ENCODE data around the gene TAS1R2. TPM values are rescaled to one million over a fixed set of nuclear protein-coding genes. Genes with fewer than 3 reads are reported as not detected.

TAS1R2 gene
- not detected in 2 replicates for polyA plus RNA-seq (2011; rRNA removed)
- polyA plus RNA-seq (2012; cell fraction: cytosol; rRNA removed): not detected in 2 replicates
- polyA plus RNA-seq (2012; cell fraction: nucleus; rRNA removed): not detected in 2 replicates
- not detected in 3 replicates for polyA plus RNA-seq (2017; fragmentation: RNase III; extraction: RNeasy Plus Mini Kit Qiagen cat#74134 plus additional on column Dnase treatment)
- polyA minus RNA-seq (2011; rRNA and poly(A)+ RNA removed): not detected in 2 replicates

DNA sequence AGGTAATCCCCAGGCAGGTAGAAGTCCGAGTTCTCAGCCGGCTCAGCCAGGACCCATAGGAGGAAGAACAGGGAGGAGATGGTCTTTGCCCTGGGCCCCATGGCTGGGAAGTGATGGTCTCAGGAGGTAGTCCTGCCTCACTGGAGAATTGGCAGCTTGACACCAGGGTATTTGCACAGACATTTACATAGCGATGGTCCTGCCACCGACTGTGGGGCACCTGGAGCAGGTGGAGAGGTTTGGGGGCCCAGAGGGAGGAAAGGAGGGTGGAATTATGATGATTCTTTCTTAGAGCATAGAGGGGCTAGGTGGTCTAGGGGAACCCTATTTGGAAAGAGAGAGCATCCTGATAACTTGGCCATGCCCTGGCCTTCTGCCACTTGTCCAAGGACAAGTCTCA lies at the start of gene TAS1R2:
TSS of gene TAS1R2 (minus strand) at position 101 of the 400 bp plus-strand sequence. CDS start at position 101, 0 bp downstream.
- whole genome bisulfite sequencing (ENCODE audit: missing lambda C conversion rate): 10% methylated on average over 4 of the region's 4 CpGs
- FAIRE-seq (no peak), ATAC-seq (no peak), DNase-seq (ENCODE audit: low read depth in 1 of 2, low spot score in 1 of 2) (no peak)
- TF ChIP-seq BHLHE40 (IDR thresholded peaks at IDR 0.05; ENCODE audit: low read depth, low read length): no peak
- no peak for TF ChIP-seq POLR2A (IDR thresholded peaks at IDR 0.05; ENCODE audit: low read length)
- no peak for TF ChIP-seq JUN (IDR thresholded peaks at IDR 0.05)
- no peak for TF ChIP-seq GATA3 (IDR thresholded peaks at IDR 0.05; ENCODE audit: borderline replicate concordance)
- TF ChIP-seq, protein P1, sequence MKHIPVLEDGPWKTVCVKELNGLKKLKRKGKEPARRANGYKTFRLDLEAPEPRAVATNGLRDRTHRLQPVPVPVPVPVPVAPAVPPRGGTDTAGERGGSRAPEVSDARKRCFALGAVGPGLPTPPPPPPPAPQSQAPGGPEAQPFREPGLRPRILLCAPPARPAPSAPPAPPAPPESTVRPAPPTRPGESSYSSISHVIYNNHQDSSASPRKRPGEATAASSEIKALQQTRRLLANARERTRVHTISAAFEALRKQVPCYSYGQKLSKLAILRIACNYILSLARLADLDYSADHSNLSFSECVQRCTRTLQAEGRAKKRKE (CRISPR knock-in tag; IDR thresholded peaks at IDR 0.05; ENCODE audit: low read depth): no peak
- TF ChIP-seq, protein P2, sequence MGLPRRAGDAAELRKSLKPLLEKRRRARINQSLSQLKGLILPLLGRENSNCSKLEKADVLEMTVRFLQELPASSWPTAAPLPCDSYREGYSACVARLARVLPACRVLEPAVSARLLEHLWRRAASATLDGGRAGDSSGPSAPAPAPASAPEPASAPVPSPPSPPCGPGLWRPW (IDR thresholded peaks at IDR 0.05): no peak
- TF ChIP-seq JUNB (IDR thresholded peaks at IDR 0.05): no peak
- no peak for TF ChIP-seq ZSCAN20 (CRISPR knock-in tag; IDR thresholded peaks at IDR 0.05)
- TF ChIP-seq NPAS2 (CRISPR knock-in tag; IDR thresholded peaks at IDR 0.05; ENCODE audit: borderline replicate concordance): no peak
- no peak for TF ChIP-seq RAD21 (conservative IDR thresholded peaks at IDR 0.05 in 1 of 2, IDR thresholded peaks at IDR 0.05 in 1 of 2)
- TF ChIP-seq, protein P3, sequence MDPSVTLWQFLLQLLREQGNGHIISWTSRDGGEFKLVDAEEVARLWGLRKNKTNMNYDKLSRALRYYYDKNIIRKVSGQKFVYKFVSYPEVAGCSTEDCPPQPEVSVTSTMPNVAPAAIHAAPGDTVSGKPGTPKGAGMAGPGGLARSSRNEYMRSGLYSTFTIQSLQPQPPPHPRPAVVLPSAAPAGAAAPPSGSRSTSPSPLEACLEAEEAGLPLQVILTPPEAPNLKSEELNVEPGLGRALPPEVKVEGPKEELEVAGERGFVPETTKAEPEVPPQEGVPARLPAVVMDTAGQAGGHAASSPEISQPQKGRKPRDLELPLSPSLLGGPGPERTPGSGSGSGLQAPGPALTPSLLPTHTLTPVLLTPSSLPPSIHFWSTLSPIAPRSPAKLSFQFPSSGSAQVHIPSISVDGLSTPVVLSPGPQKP (IDR thresholded peaks at IDR 0.05; ENCODE audit: low read depth, low read length): no peak
- TF ChIP-seq TP53 (CRISPR knock-in tag; IDR thresholded peaks at IDR 0.05): no peak
- TF ChIP-seq ESRRA (IDR thresholded peaks at IDR 0.05; ENCODE audit: borderline replicate concordance, low read length): no peak
- ChIA-PET POLR2A (no interaction called here), CTCF (no interaction called here)
- Histone ChIP-seq H3K9me3 (no peaks in the 10 kb centered on the region), H3K4me3 (no peak within 1 kb of the TSS), H3K4me2 (no peak within 1 kb of the TSS), H3K4me1 (no peaks in the 10 kb centered on the region), H3K27ac (no peak within 1 kb of the TSS)

DNA sequence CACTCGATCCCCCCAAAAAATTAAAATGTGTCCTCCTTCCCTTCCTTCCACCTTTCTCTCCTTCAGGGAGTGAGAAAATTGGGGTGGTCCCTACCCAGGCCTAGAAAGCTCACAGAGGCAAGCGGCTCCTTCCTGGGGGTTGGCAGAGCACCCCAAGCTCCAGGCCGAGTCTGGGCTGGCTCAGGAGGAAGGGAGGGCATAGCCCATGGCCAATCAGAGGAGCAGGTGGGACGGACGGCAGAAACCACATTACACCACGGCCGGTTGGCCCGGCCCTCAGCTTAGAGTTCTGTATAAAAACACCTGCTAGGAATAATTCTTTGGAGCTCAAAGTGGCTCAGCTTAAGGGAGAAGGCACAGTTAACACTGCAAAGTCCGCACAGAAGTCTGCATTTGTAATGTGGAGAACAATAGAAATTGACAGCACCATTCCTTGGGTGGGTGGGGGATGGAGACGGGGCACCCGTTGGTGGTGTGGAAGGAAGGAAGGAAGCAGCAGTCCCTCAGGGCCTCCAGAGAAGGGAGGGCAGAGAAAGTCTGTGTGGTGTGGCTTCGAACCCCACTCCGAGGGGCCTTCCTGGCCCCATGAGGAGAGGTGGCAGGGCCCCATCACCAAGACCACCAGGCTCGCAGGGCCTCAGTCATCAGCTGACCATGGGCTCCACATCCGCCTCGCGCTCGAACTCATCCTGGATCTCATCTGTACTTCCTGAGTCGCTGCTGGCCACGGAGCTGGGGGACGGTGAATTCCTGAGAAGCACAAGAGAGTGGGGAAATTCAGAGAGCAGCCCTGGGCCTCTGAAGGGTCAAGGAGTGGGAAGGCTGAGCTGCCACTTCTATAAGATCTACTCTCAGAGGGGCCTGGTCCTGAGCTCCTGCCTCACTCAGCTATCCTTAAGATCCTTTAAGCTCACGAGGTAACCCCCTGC lies 48.7 kb upstream of the TAS1R2 start:
- H3K4me3 ChIP-seq: no peak overlapping the region
- WGBS (ENCODE audit: missing lambda C conversion rate): 94% methylated on average over 17 of the region's 22 CpGs
- POLR2A ChIA-PET: no interaction called here
- CTCF ChIA-PET: interaction anchor here (0.9 to 20.0 kb wide), 31 partner anchors 6 to 311 kb away, joined by 3 to 319 read pairs (median 7); no protein-coding TSS in a partner anchor
- ATAC-seq (no peak), FAIRE-seq (no peak), DNase-seq (ENCODE audit: low read depth in 1 of 2, low spot score in 1 of 2) (no peak)
- no peaks in the 10 kb centered on the region for H3K9me3 ChIP-seq
- TF ChIP-seq EHMT2 (IDR thresholded peaks at IDR 0.05; ENCODE audit: low read depth): no peak
- H3K4me2 ChIP-seq: no peak overlapping the region
- H3K4me1 ChIP-seq: peaks cover 29% of the 10 kb centered on the region
- peak overlapping the region in 1 of 2 experiments; percentile 46; a peak in 3 of 6 replicates for H3K27ac ChIP-seq

DNA sequence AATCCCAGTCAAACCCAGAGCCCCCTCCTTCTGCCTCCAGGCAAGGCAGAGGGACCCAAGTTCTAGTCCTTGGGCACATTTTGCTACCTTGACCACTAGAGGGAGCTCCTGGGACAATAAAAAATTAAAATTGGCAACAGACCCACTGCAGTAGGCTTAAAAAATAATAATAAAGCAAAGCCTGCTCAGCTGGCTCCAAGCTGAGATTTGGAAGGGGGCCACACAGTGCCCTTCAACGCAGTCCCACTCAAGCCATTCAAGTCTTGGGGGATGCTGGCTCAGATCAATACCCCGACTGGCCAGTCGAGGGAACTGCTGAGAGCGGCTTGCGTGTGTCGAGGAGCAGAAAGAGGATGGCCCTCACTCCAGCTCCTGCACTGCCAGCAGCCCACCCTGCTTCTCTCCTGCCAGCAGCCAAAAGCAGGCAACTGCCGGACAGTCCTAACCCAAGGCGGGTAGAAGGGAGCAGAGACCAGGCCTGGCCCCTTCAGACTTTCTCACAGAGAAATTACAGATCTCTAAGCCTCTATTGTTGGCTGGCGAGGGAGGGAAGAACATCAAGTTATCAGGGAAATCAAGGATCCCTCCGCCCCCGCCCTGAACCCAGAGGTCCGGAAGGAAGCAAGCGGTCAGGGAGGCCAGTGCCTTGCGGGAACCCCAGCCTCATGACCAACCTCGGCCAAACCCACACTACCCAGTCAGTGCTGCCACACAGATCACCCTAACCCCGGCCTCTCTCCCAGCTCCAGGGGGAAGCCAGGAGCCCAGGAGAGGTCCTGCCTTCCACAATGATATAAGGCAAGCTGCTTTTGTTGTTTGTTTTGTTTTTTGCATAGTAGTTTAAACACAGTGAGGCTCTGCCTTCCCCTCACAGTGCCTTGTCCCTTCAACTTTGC lies 47.8 kb upstream of the TAS1R2 start:
- DNase-seq (ENCODE audit: low read depth in 1 of 2, low spot score in 1 of 2): peak; percentile 49 to 58
- Histone ChIP-seq H3K9me3 (no peaks in the 10 kb centered on the region), H3K4me1 (peaks cover 24% of the 10 kb centered on the region), H3K4me3 (no peak overlapping the region), H3K4me2 (no peak overlapping the region), H3K27ac (peak overlapping the region; percentile 46 to 53; a peak in 4 of 6 replicates)
- ATAC-seq: peak in 1 of 2 experiments; percentile 22; a peak in 3 of 6 replicates
- POLR2A ChIA-PET: no interaction called here
- CTCF ChIA-PET: interaction anchor here (0.6 to 20.0 kb wide), 42 partner anchors 7 to 310 kb away, joined by 3 to 319 read pairs (median 5); no protein-coding TSS in a partner anchor
- WGBS (ENCODE audit: missing lambda C conversion rate): 59% methylated on average over 9 of the region's 16 CpGs
- FAIRE-seq: no peak
- no peak for TF ChIP-seq TFCP2L1 (CRISPR knock-in tag; IDR thresholded peaks at IDR 0.05)
- no peak for TF ChIP-seq CHD2 (IDR thresholded peaks at IDR 0.05; ENCODE audit: low read length, partially characterized antibody)
- no peak for TF ChIP-seq MAZ (IDR thresholded peaks at IDR 0.05; ENCODE audit: borderline replicate concordance, low read depth, low read length)
- no peak for TF ChIP-seq HDAC2 (IDR thresholded peaks at IDR 0.05)
- TF ChIP-seq, protein P4, sequence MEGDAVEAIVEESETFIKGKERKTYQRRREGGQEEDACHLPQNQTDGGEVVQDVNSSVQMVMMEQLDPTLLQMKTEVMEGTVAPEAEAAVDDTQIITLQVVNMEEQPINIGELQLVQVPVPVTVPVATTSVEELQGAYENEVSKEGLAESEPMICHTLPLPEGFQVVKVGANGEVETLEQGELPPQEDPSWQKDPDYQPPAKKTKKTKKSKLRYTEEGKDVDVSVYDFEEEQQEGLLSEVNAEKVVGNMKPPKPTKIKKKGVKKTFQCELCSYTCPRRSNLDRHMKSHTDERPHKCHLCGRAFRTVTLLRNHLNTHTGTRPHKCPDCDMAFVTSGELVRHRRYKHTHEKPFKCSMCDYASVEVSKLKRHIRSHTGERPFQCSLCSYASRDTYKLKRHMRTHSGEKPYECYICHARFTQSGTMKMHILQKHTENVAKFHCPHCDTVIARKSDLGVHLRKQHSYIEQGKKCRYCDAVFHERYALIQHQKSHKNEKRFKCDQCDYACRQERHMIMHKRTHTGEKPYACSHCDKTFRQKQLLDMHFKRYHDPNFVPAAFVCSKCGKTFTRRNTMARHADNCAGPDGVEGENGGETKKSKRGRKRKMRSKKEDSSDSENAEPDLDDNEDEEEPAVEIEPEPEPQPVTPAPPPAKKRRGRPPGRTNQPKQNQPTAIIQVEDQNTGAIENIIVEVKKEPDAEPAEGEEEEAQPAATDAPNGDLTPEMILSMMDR (IDR thresholded peaks at IDR 0.05): peak; percentile 85
- TF ChIP-seq HEYL (CRISPR knock-in tag; IDR thresholded peaks at IDR 0.05): no peak
- TF ChIP-seq, protein P5, sequence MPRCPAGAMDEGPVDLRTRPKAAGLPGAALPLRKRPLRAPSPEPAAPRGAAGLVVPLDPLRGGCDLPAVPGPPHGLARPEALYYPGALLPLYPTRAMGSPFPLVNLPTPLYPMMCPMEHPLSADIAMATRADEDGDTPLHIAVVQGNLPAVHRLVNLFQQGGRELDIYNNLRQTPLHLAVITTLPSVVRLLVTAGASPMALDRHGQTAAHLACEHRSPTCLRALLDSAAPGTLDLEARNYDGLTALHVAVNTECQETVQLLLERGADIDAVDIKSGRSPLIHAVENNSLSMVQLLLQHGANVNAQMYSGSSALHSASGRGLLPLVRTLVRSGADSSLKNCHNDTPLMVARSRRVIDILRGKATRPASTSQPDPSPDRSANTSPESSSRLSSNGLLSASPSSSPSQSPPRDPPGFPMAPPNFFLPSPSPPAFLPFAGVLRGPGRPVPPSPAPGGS (IDR thresholded peaks at IDR 0.05): no peak
- no peak for TF ChIP-seq ZC3H11A (IDR thresholded peaks at IDR 0.05)
- TF ChIP-seq SMC3 (IDR thresholded peaks at IDR 0.05): peak; percentile 80
- TF ChIP-seq, protein P1 (CRISPR knock-in tag; IDR thresholded peaks at IDR 0.05; ENCODE audit: low read depth): no peak

Data from A549 (cell line).